IMR-90 (cell line): ENCODE results near the gene GRIA4.

Experiments
- CEBPB ChIP-seq: IDR thresholded peaks from 2 replicates; pipeline ENCODE4 v1.6.1; 2012; ENCODE audit warnings: low read depth, low read length, improper control_type of control experiment
- NFE2L2 ChIP-seq: fragments of 150-350 bp; IDR thresholded peaks from 2 replicates; pipeline ENCODE4 v1.6.1; 2016; ENCODE audit warnings: low read depth, mild to moderate bottlenecking, low read length
- POLR2A ChIP-seq: IDR thresholded peaks from 2 replicates; pipeline ENCODE4 v1.6.1; 2012; ENCODE audit warnings: mild to moderate bottlenecking, low read depth, low read length
- RFX5 ChIP-seq: IDR thresholded peaks from 2 replicates; pipeline ENCODE4 v1.8.0; 2012; ENCODE audit warnings: low read depth, mild to moderate bottlenecking, low read length, moderate library complexity
- SMC3 ChIP-seq: fragments of 150-350 bp; IDR thresholded peaks from 2 replicates; pipeline ENCODE4 v1.6.1; 2016; ENCODE audit warnings: low read depth, mild to moderate bottlenecking, antibody characterized with exemption, low read length, moderate library complexity
- TF ChIP-seq, protein P1 (sequence below): conservative IDR thresholded peaks from 2 replicates; pipeline ENCODE4 v1.5.1; 2012; ENCODE audit warnings: mild to moderate bottlenecking, low read depth, low read length, improper control_type of control experiment

GRCh38 chr11:105767931-105768330 lies 158.1 kb downstream of the GRIA4 start:
- TF ChIP-seq SMC3: no peak
- no peak for TF ChIP-seq CEBPB
- no peak for TF ChIP-seq POLR2A
- TF ChIP-seq, protein P1, sequence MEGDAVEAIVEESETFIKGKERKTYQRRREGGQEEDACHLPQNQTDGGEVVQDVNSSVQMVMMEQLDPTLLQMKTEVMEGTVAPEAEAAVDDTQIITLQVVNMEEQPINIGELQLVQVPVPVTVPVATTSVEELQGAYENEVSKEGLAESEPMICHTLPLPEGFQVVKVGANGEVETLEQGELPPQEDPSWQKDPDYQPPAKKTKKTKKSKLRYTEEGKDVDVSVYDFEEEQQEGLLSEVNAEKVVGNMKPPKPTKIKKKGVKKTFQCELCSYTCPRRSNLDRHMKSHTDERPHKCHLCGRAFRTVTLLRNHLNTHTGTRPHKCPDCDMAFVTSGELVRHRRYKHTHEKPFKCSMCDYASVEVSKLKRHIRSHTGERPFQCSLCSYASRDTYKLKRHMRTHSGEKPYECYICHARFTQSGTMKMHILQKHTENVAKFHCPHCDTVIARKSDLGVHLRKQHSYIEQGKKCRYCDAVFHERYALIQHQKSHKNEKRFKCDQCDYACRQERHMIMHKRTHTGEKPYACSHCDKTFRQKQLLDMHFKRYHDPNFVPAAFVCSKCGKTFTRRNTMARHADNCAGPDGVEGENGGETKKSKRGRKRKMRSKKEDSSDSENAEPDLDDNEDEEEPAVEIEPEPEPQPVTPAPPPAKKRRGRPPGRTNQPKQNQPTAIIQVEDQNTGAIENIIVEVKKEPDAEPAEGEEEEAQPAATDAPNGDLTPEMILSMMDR: no peak
- TF ChIP-seq NFE2L2: no peak
- no peak for TF ChIP-seq RFX5
